Measurements from ENCODE around the gene TRMT2B. TPM values are rescaled to one million over a fixed set of nuclear protein-coding genes. Genes with fewer than 3 reads are reported as not detected.

The TRMT2B gene
- total RNA-seq, 2 donors from 2014 or later: 8.3 to 9.6 TPM

DNA sequence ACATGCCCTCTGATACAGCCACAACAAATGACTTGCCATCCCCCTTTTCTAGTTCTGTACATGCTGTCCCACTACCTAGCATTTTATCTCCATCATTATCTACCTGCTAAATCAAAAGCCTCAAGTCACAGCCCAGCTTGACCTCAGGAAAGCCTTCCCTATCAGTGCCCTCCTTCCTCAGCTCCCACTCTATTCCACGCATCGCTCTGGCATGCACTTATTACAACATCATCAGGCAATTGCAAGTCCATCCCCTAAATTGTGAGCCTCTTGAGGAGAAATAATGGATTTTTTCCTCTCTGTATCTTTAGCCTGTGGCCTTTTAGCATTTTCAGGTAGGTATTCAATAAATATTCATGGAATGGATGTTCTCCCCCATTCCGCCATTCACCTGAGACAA lies 76.7 kb downstream of the TRMT2B start:
- Histone ChIP-seq H3K4me3 (no peak overlapping the region), H3K36me3 (replicated peaks in 1 of 2; ENCODE audit: insufficient read depth in 1 of 2, low read depth in 2 of 2) (no peaks in the 10 kb centered on the region), H3K4me1 (no peaks in the 10 kb centered on the region), H3K27me3 (no peaks in the 10 kb centered on the region), H3K9me3 (no peaks in the 10 kb centered on the region), H3K27ac (no peak overlapping the region)
- 100% methylated on average over 3 of the region's 3 CpGs for WGBS, 2 donors
- ATAC-seq: no peak
- no peak for DNase-seq
- intact Hi-C loops (cut with DNase I): no loop called here
- no peak for TF ChIP-seq POLR2A (IDR thresholded peaks at IDR 0.05)
- TF ChIP-seq, protein P1, sequence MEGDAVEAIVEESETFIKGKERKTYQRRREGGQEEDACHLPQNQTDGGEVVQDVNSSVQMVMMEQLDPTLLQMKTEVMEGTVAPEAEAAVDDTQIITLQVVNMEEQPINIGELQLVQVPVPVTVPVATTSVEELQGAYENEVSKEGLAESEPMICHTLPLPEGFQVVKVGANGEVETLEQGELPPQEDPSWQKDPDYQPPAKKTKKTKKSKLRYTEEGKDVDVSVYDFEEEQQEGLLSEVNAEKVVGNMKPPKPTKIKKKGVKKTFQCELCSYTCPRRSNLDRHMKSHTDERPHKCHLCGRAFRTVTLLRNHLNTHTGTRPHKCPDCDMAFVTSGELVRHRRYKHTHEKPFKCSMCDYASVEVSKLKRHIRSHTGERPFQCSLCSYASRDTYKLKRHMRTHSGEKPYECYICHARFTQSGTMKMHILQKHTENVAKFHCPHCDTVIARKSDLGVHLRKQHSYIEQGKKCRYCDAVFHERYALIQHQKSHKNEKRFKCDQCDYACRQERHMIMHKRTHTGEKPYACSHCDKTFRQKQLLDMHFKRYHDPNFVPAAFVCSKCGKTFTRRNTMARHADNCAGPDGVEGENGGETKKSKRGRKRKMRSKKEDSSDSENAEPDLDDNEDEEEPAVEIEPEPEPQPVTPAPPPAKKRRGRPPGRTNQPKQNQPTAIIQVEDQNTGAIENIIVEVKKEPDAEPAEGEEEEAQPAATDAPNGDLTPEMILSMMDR (IDR thresholded peaks at IDR 0.05): no peak

DNA sequence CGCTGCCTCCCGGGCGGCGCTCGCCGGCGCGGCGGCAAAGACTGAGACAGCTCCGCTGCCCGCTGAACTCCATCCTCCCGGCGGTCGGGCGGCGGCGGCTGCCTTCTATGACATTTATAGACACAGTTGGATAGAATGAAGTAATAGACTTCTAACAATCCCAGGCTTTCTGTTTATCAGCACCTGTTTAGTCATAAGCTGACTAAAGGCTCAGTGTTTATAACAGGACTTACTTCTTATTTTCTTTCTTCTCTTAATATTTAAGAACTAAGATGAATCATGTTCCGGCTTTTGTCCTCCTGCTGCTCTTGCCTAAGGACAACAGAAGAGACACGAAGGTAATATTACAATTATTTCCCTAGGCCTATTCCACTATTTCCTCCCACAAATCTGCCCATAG lies 78.5 kb downstream of the TRMT2B start:
- 98 to 99% methylated on average over 5 to 8 of the region's 19 CpGs for WGBS, 2 donors
- H3K27ac ChIP-seq: no peak overlapping the region
- no peaks in the 10 kb centered on the region for H3K4me1 ChIP-seq
- TF ChIP-seq POLR2A (IDR thresholded peaks at IDR 0.05): no peak
- TF ChIP-seq, protein P1 (IDR thresholded peaks at IDR 0.05): no peak
- H3K27me3 ChIP-seq: no peaks in the 10 kb centered on the region
- no peak for ATAC-seq
- H3K4me3 ChIP-seq: no peak overlapping the region
- intact Hi-C loops (cut with DNase I): no loop called here
- DNase-seq: no peak
- H3K9me3 ChIP-seq: no peaks in the 10 kb centered on the region
- no peaks in the 10 kb centered on the region for H3K36me3 ChIP-seq (replicated peaks in 1 of 2; ENCODE audit: insufficient read depth in 1 of 2, low read depth in 2 of 2)

DNA sequence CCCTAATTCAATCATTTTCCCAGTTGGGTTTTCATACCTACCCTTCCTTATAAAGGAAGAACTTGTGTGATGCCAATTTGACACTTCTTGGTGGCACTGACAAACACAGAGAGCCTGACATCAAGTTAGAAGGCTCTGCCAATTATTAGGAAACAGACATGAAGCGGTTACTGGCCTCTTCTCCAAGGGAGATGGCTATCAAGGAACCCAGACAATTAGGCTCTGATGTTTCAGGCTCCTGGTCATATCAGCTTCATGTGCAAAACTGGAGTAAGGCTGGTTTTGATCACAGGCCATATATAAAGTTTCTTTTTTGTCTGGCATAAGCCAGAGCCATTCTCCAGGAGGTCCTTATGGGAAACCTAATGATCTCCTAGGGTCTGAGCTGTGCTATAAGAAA lies 82.0 kb downstream of the TRMT2B start:
- H3K4me1 ChIP-seq: no peaks in the 10 kb centered on the region
- intact Hi-C loops (cut with DNase I): no loop called here
- ATAC-seq (no peak), DNase-seq (no peak)
- H3K9me3 ChIP-seq: no peaks in the 10 kb centered on the region
- no peaks in the 10 kb centered on the region for H3K36me3 ChIP-seq (replicated peaks in 1 of 2; ENCODE audit: insufficient read depth in 1 of 2, low read depth in 2 of 2)
- H3K27ac ChIP-seq: no peak overlapping the region
- WGBS, 2 donors: 80 to 100% methylated on average over 1 of the region's 1 CpG
- no peak overlapping the region for H3K4me3 ChIP-seq
- no peak for TF ChIP-seq POLR2A (IDR thresholded peaks at IDR 0.05)
- TF ChIP-seq, protein P1 (IDR thresholded peaks at IDR 0.05): no peak
- H3K27me3 ChIP-seq: no peaks in the 10 kb centered on the region

DNA sequence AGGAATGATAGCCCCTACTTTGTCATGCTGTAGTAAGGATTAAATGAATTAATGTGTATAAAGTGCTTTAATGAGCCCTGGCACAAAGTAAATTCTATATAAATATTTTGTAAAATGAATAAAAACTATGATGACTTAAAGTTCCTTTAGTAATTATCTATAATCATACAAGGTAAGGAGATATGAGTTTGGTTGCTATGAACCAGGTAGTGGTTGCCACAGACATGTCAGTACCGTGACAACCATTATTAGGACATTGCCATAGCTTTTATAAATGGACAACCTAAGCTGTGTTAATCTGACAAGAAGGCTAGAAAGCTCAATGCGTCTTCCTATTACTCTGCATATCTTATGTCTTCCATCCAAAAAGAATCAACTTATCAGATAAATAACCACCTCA lies 82.5 kb downstream of the TRMT2B start, which contains the start of gene ARL13A:
Gene ARL13A (plus strand): TSS at position 301 of the 400 bp plus-strand sequence. CDS start 3,982 bp downstream, outside the sequence.
- no peaks in the 10 kb centered on the region for H3K36me3 ChIP-seq (replicated peaks in 1 of 2; ENCODE audit: insufficient read depth in 1 of 2, low read depth in 2 of 2)
- 83 to 96% methylated on average over 2 of the region's 2 CpGs for WGBS, 2 donors
- DNase-seq (no peak), ATAC-seq (no peak)
- no peak for TF ChIP-seq POLR2A (IDR thresholded peaks at IDR 0.05)
- TF ChIP-seq, protein P1 (IDR thresholded peaks at IDR 0.05): no peak
- H3K9me3 ChIP-seq: no peaks in the 10 kb centered on the region
- intact Hi-C loops (cut with DNase I): no loop called here
- no peaks in the 10 kb centered on the region for H3K4me1 ChIP-seq
- no peak within 1 kb of the TSS for H3K4me3 ChIP-seq
- H3K27me3 ChIP-seq: no peaks in the 10 kb centered on the region
- H3K27ac ChIP-seq: no peak within 1 kb of the TSS

DNA sequence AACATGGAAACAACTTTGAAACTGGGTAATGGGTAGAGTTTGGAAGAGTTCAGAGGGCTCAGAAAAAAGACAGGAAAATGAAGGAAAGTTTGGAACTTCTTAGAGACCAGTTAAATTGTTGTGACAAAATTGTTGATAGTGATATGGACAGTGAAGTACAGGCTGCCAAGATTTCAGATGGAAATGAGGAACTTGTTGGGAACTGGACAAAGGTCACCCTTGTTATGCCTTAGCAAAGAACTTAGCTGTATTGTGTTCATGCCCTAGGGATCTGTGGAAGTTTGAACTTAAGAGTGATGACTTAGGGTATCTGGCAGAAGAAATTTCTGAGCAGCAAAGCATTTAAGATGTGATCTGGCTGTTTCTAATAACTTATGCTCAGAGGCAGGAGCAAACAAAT lies 87.5 kb downstream of the TRMT2B start:
- TF ChIP-seq, protein P1 (IDR thresholded peaks at IDR 0.05): no peak
- no peak for TF ChIP-seq POLR2A (IDR thresholded peaks at IDR 0.05)
- DNase-seq (no peak), ATAC-seq (no peak)
- Histone ChIP-seq H3K9me3 (no peaks in the 10 kb centered on the region), H3K4me3 (no peak overlapping the region), H3K36me3 (replicated peaks in 1 of 2; ENCODE audit: insufficient read depth in 1 of 2, low read depth in 2 of 2) (no peaks in the 10 kb centered on the region), H3K4me1 (no peaks in the 10 kb centered on the region), H3K27ac (no peak overlapping the region), H3K27me3 (no peaks in the 10 kb centered on the region)
- intact Hi-C loops (cut with DNase I): no loop called here
